GM12878 (cell line): ENCODE measurements around the gene MAP4K2. TPM values are rescaled to one million over a fixed set of nuclear protein-coding genes. Genes with fewer than 3 reads are reported as not detected.

ENCODE experiments used
- ATAC-seq: fragments of 200-7000 bp; cut with Tn5 transposase; 3 replicates; pipeline ENCODE4 v1.9.1; 2020; ENCODE audit warnings: mild to moderate bottlenecking, moderate library complexity
- BruUV-seq: library from RNA; stranded (reverse); fragments of 400-500 nt; replicated peaks from 2 replicates; lab custom pipeline; 2021; lab: Mats Ljungman, UMichigan
- CTCF ChIA-PET: fragments of 300-600 bp; sonication (Branson Sonifier 250); formaldehyde crosslinking; extraction: SDS; loops from one replicate; lab custom pipeline; 2021; ENCODE audit warnings: inconsistent platforms; lab: Yijun Ruan, JAX
- POLR2A ChIA-PET: fragments of 350-600 bp; formaldehyde crosslinking; extraction: SDS; loops from one replicate; lab custom pipeline; 2021; ENCODE audit warnings: inconsistent platforms; lab: Charles Lee
- RAD21 ChIA-PET: fragments of 300-600 bp; sonication (Branson Sonifier 250); formaldehyde crosslinking; loops from one replicate; lab custom pipeline; 2023; ENCODE audit warnings: antibody characterized with exemption; ENCODE audit not compliant: unreplicated experiment; lab: Charles Lee
- SMC1A ChIA-PET: fragments of 300-600 bp; sonication (Branson Sonifier 250); formaldehyde crosslinking; loops from one replicate; lab custom pipeline; 2023; ENCODE audit not compliant: unreplicated experiment, uncharacterized antibody; lab: Charles Lee
- DNase-seq: peaks from one replicate; pipeline ENCODE4 v3.0.0-alpha.2; 2011; ENCODE audit warnings: low read depth, low spot score
- FAIRE-seq: peaks from 3 replicates; lab custom pipeline; 2011; peaks lifted over from hg19 to GRCh38; lab: Jason Lieb, UNC
- H2AFZ ChIP-seq: 2 replicates; pipeline ENCODE4 v1.6.0; 2011; ENCODE audit warnings: low read depth, low read length, control low read depth; ENCODE audit not compliant: control insufficient read depth
- H3K27ac ChIP-seq: 2 replicates; pipeline ENCODE4 v1.5.1; 2011; ENCODE audit warnings: control low read depth; ENCODE audit not compliant: control insufficient read depth, insufficient read depth
- H3K27me3 ChIP-seq, 2 experiments: replicated peaks in 1 of 2; 2 replicates each; pipeline versions ENCODE4 v1.6.0 to v1.6.1; 2011; ENCODE audit warnings: low read length in 1 of 2; ENCODE audit not compliant: control insufficient read depth in 2 of 2, insufficient read depth in 2 of 2
- H3K36me3 ChIP-seq, 2 experiments: 2 replicates each; pipeline ENCODE4 v1.5.1; 2011; ENCODE audit warnings: low read length in 1 of 2; ENCODE audit not compliant: control insufficient read depth in 2 of 2, insufficient read depth in 2 of 2
- H3K4me1 ChIP-seq: 2 replicates; pipeline ENCODE4 v1.6.1; 2011; ENCODE audit warnings: mild to moderate bottlenecking, low read length, moderate library complexity, mixed read lengths; ENCODE audit not compliant: control insufficient read depth, insufficient read depth
- H3K4me2 ChIP-seq: 2 replicates; pipeline ENCODE4 v1.6.0; 2011; ENCODE audit warnings: control low read depth; ENCODE audit not compliant: control insufficient read depth, insufficient read depth
- H3K4me3 ChIP-seq: fragments of 200-600 bp; sonication (generic); 2 replicates; pipeline ENCODE4 v1.5.1; 2016
- H3K79me2 ChIP-seq: 2 replicates; pipeline ENCODE4 v1.6.0; 2011; ENCODE audit warnings: low read length; ENCODE audit not compliant: control insufficient read depth, insufficient read depth
- H3K9ac ChIP-seq: 2 replicates; pipeline ENCODE4 v1.8.0; 2011; ENCODE audit warnings: low read length, control low read depth, mixed read lengths; ENCODE audit not compliant: control insufficient read depth, insufficient read depth
- H3K9me3 ChIP-seq: replicated peaks from 3 replicates; pipeline ENCODE4 v1.5.1; 2011; ENCODE audit warnings: mild to moderate bottlenecking, low read length; ENCODE audit not compliant: control insufficient read depth, insufficient read depth
- H4K20me1 ChIP-seq: 2 replicates; pipeline ENCODE4 v1.6.0; 2011; ENCODE audit not compliant: control insufficient read depth, insufficient read depth
- BACH1 ChIP-seq: fragments of 450-650 bp; IDR thresholded peaks from 2 replicates; pipeline ENCODE4 v1.6.1; 2017; ENCODE audit warnings: mild to moderate bottlenecking, borderline replicate concordance
- CTCF ChIP-seq, 3 experiments: IDR thresholded peaks in 2 of 3; conservative IDR thresholded peaks in 1 of 3; 2 replicates each; pipeline ENCODE4 v1.5.1; 2011; ENCODE audit warnings: low read depth in 3 of 3, low read length in 3 of 3, mild to moderate bottlenecking in 3 of 3, control low read depth in 2 of 3, moderate library complexity in 2 of 3, inconsistent platforms in 1 of 3, mixed read lengths in 1 of 3; ENCODE audit not compliant: control insufficient read depth in 2 of 3, insufficient read depth in 1 of 3; ENCODE audit errors: extremely low read depth in 1 of 3
- DPF2 ChIP-seq: fragments of 450-650 bp; IDR thresholded peaks from 2 replicates; pipeline ENCODE4 v1.6.1; 2017; ENCODE audit warnings: mild to moderate bottlenecking
- HDGF ChIP-seq: fragments of 450-650 bp; IDR thresholded peaks from 2 replicates; pipeline ENCODE4 v1.6.1; 2016; ENCODE audit warnings: antibody characterized with exemption
- POLR2A ChIP-seq: IDR thresholded peaks from 2 replicates; pipeline ENCODE4 v1.6.1; 2011; ENCODE audit warnings: low read depth, mild to moderate bottlenecking, low read length
- POLR2AphosphoS2 ChIP-seq: IDR thresholded peaks from 2 replicates; pipeline ENCODE4 v1.6.1; 2011; ENCODE audit warnings: low read depth, mild to moderate bottlenecking, low read length, improper control_type of control experiment, moderate library complexity
- RB1 ChIP-seq: fragments of 450-650 bp; formaldehyde crosslinking; IDR thresholded peaks from 2 replicates; pipeline ENCODE4 v1.6.1; 2017; ENCODE audit warnings: mild to moderate bottlenecking, borderline replicate concordance
- SMC3 ChIP-seq: IDR thresholded peaks from 2 replicates; pipeline ENCODE4 v1.6.1; 2011; ENCODE audit warnings: low read length, improper control_type of control experiment, borderline replicate concordance
- STAT3 ChIP-seq: IDR thresholded peaks from 2 replicates; pipeline ENCODE4 v1.6.1; 2011; ENCODE audit warnings: low read depth, low read length, improper control_type of control experiment
- ZBTB11 ChIP-seq: fragments of 450-650 bp; formaldehyde crosslinking; IDR thresholded peaks from 2 replicates; pipeline ENCODE4 v1.5.0; 2022; ENCODE audit warnings: mild to moderate bottlenecking, missing genetic modification characterization
- ZNF207 ChIP-seq: fragments of 450-650 bp; IDR thresholded peaks from 2 replicates; pipeline ENCODE4 v1.6.1; 2014; ENCODE audit warnings: antibody characterized with exemption, mild to moderate bottlenecking, borderline replicate concordance
- WGBS: methylation state at CpG from one replicate; pipeline ENCODE4 v1.1.6; 2016; ENCODE audit warnings: low lambda C conversion rate; ENCODE audit not compliant: insufficient replicate concordance, insufficient coverage; ENCODE audit errors: missing lambda C conversion rate; 5-methylcytosine and 5-hydroxymethylcytosine counted together
- in situ Hi-C: fragments of 300-500 bp; cut with MboI; formaldehyde crosslinking; loops from 9 replicates; pipeline ENCODE4 v1.14.3; 2018; ENCODE audit warnings: mixed read lengths
- intact Hi-C: fragments of 100-400 bp; cut with micrococcal nuclease; formaldehyde crosslinking; loops from one replicate; pipeline ENCODE4 v1.14.2; 2022; ENCODE audit not compliant: unreplicated experiment
- polyA plus RNA-seq, 11 experiments: library from polyadenylated mRNA; depleted of rRNA in 4 of 11; unstranded in 6 of 11; stranded (reverse) in 5 of 11; fragments of >200 nt; fragmentation: Nextera tagmentation in 4 of 11; fragmentation: Illumina TruSeq in 1 of 11; extraction: Ambion mirVana in 4 of 11; extraction: Trizol in 1 of 11; gene quantifications; 1 replicate in 1 of 11; 2 replicates in 10 of 11; pipeline versions ENCODE4 v1.2.1 to v1.2.3, GENCODE V29; 2011 to 2016; ENCODE audit warnings: inconsistent platforms in 2 of 11, missing spikeins in 2 of 11, low read depth in 1 of 11
- total RNA-seq, 4 experiments: library from RNA; depleted of rRNA in 3 of 4; stranded (reverse); fragments of >200 nt in 3 of 4; fragmentation: Illumina TruSeq in 1 of 4; extraction: Trizol in 1 of 4; gene quantifications; 2 replicates each; pipeline versions ENCODE4 v1.2.1 to v1.2.3, GENCODE V29; 2013 to 2021
- TF ChIP-seq, protein P1 (sequence below): IDR thresholded peaks from 2 replicates; pipeline ENCODE4 v1.6.1; 2011; ENCODE audit warnings: low read depth, mild to moderate bottlenecking, low read length, moderate library complexity, borderline replicate concordance; ENCODE audit errors: extremely low read depth
- TF ChIP-seq, protein P2 (sequence below): fragments of 150-350 bp; IDR thresholded peaks from 2 replicates; pipeline ENCODE4 v1.6.1; 2016; ENCODE audit warnings: low read depth, low read length

Gene MAP4K2
- total and polyA plus RNA-seq, 10 of the 15 experiments (the other 5 are each of a cell fraction or from before 2014, with no cell fraction given): 0.98 to 78.1 (median 48.9) TPM

DNA sequence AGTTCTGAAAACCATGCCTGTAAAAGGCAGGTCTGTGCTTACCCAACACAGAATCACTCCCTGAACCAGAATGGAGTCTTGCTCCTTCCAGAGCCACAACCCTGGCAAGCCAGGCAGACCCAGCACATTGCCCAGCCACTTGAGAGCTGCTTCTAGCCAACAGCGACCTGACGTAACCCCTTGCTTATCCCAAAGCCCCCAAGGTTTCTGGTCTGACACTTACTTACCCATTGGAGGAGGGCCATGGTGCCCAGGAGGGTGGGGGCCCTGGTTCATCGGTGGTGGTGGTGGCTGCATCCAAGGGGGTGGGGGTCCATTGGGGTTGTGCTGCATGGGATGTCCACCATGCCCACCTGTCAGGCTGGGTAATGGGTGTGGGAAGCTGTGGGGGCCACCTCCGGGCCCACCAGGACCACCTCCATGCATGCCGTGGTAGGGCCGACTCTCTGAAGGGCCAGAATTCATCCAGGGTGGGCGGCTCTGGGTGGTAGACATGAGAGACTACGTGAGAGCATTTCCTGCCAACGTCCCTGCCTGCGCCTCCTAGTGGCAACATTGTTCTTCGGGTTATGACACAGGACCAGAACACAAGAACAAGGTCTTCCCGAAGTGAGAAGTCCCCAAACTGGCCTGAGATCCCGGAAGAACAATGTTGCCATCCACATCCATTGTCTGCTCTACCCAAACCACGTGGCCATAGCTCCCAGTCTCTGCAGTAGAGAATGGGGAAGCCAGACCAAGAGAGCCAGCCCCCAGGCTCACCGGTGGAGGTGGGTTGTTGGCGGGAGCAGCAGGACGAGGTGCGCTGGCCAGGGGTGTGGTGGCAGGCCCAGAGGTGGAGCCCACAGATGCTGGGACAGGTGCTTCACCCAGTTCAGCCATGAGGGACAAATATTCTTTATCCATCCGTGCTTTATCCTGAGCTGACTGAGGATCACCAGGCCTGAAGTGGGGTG is 35.4 kb downstream of the MAP4K2 start:
- intact Hi-C loops (loop anchor here (2.0 kb wide), 1 partner anchor 25 kb away; no protein-coding TSS in a partner anchor), in situ Hi-C loops (no loop called here)
- no peak overlapping the region for H3K27ac ChIP-seq
- no peak overlapping the region for H3K9ac ChIP-seq
- no peak overlapping the region for H3K4me3 ChIP-seq
- H3K4me1 ChIP-seq: peaks cover 24% of the 10 kb centered on the region
- DNase-seq (no peak), FAIRE-seq (no peak), ATAC-seq (peak; percentile 56)
- no peak overlapping the region for H2AFZ ChIP-seq
- no peaks in the 10 kb centered on the region for H3K27me3 ChIP-seq
- peaks cover 52 to 61% of the 10 kb centered on the region in 2 experiments for H3K36me3 ChIP-seq
- H3K79me2 ChIP-seq: peaks cover 23% of the 10 kb centered on the region
- ChIA-PET CTCF (interaction anchor here (1.1 to 1.9 kb wide), 4 partner anchors 18 to 126 kb away, joined by 3 to 6 read pairs (median 4); no protein-coding TSS in a partner anchor), POLR2A (no interaction called here), SMC1A (no interaction called here), RAD21 (no interaction called here)
- no peak overlapping the region for H3K4me2 ChIP-seq
- no peaks in the 10 kb centered on the region for H3K9me3 ChIP-seq
- 49% methylated on average over 19 of the region's 19 CpGs for WGBS
- H4K20me1 ChIP-seq: peaks cover 28% of the 10 kb centered on the region
- no TSS peak for BruUV-seq
- TF ChIP-seq HDGF: peak; percentile 55; the same call in 1 of the 2 replicates
- no peak for TF ChIP-seq STAT3
- no peak for TF ChIP-seq RB1
- TF ChIP-seq BACH1: no peak
- TF ChIP-seq, protein P1, sequence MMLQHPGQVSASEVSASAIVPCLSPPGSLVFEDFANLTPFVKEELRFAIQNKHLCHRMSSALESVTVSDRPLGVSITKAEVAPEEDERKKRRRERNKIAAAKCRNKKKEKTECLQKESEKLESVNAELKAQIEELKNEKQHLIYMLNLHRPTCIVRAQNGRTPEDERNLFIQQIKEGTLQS: no peak
- TF ChIP-seq ZNF207: no peak
- peak; percentile 27; the same call in 1 of the 2 replicates for TF ChIP-seq SMC3
- TF ChIP-seq, protein P2, sequence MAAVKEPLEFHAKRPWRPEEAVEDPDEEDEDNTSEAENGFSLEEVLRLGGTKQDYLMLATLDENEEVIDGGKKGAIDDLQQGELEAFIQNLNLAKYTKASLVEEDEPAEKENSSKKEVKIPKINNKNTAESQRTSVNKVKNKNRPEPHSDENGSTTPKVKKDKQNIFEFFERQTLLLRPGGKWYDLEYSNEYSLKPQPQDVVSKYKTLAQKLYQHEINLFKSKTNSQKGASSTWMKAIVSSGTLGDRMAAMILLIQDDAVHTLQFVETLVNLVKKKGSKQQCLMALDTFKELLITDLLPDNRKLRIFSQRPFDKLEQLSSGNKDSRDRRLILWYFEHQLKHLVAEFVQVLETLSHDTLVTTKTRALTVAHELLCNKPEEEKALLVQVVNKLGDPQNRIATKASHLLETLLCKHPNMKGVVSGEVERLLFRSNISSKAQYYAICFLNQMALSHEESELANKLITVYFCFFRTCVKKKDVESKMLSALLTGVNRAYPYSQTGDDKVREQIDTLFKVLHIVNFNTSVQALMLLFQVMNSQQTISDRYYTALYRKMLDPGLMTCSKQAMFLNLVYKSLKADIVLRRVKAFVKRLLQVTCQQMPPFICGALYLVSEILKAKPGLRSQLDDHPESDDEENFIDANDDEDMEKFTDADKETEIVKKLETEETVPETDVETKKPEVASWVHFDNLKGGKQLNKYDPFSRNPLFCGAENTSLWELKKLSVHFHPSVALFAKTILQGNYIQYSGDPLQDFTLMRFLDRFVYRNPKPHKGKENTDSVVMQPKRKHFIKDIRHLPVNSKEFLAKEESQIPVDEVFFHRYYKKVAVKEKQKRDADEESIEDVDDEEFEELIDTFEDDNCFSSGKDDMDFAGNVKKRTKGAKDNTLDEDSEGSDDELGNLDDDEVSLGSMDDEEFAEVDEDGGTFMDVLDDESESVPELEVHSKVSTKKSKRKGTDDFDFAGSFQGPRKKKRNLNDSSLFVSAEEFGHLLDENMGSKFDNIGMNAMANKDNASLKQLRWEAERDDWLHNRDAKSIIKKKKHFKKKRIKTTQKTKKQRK: no peak
- TF ChIP-seq DPF2: no peak
- TF ChIP-seq POLR2AphosphoS2: peak; percentile 43; the same call in 1 of the 2 replicates
- TF ChIP-seq POLR2A: peak; percentile 70
- no peak for TF ChIP-seq ZBTB11
- TF ChIP-seq CTCF (IDR thresholded peaks at IDR 0.05 in 2 of 3, conservative IDR thresholded peaks at IDR 0.05 in 1 of 3; ENCODE audit: control insufficient read depth in 2 of 3, extremely low read depth in 1 of 3, insufficient read depth in 1 of 3, low read depth in 3 of 3, low read length in 3 of 3): peak; percentile 55 to 84 (median 72)
